Heart left ventricle (tissue), 16 donors: Measurements from ENCODE around the gene RANBP10. TPM values are rescaled to one million over a fixed set of nuclear protein-coding genes. Genes with fewer than 3 reads are reported as not detected.

Source experiments
- ATAC-seq, 4 donors: fragments of 200-7000 bp; cut with Tn5 transposase; one replicate each; pipeline ENCODE4 v1.9.1; 2020 to 2022; ENCODE audit warnings: moderate library complexity in 4 of 4, mild to moderate bottlenecking in 3 of 4, moderate number of reproducible peaks in 1 of 4
- DNase-seq, 5 donors: peaks; one replicate each; pipeline ENCODE4 v3.0.0-alpha.2; 2020
- H3K27ac ChIP-seq, 12 donors: fragments of 200-600 bp; sonication (generic) in 4 of 12; one replicate each; pipeline versions ENCODE4 v1.5.0 to v1.8.0; 2016 to 2022; ENCODE audit warnings: mild to moderate bottlenecking in 2 of 12
- H3K27me3 ChIP-seq, 9 donors: fragments of 200-600 bp; sonication (generic) in 2 of 9; one replicate each; pipeline versions ENCODE4 v1.5.1 to v1.8.0; 2016 to 2022; ENCODE audit warnings: mild to moderate bottlenecking in 3 of 9
- H3K36me3 ChIP-seq, 9 donors: fragments of 200-600 bp; sonication (generic) in 2 of 9; one replicate each; pipeline versions ENCODE4 v1.5.0 to v1.8.0; 2018 to 2022; ENCODE audit warnings: mild to moderate bottlenecking in 2 of 9
- H3K4me1 ChIP-seq, 12 donors: fragments of 200-600 bp; sonication (generic) in 4 of 12; one replicate each; pipeline versions ENCODE4 v1.5.0 to v1.8.0; 2016 to 2022; ENCODE audit warnings: mild to moderate bottlenecking in 3 of 12
- H3K4me3 ChIP-seq, 12 donors: fragments of 200-600 bp; sonication (generic) in 4 of 12; one replicate each; pipeline versions ENCODE4 v1.5.0 to v1.8.0; 2017 to 2022; ENCODE audit warnings: mild to moderate bottlenecking in 9 of 12, moderate library complexity in 4 of 12
- H3K9me3 ChIP-seq, 12 donors: fragments of 200-600 bp; sonication (generic) in 4 of 12; one replicate each; pipeline versions ENCODE4 v1.5.0 to v1.8.0; 2016 to 2022; ENCODE audit warnings: mild to moderate bottlenecking in 1 of 12
- POLR2A ChIP-seq, 2 donors: fragments of 450-650 bp; IDR thresholded peaks; one replicate each; pipeline ENCODE4 v1.6.1; 2017; ENCODE audit warnings: antibody characterized with exemption in 2 of 2, mild to moderate bottlenecking in 2 of 2, moderate library complexity in 2 of 2
- WGBS, 4 donors: extraction: QIAGEN DNeasy Blood & Tissue Kit in 2 of 4; methylation state at CpG; one replicate each; pipeline versions ENCODE4 v1.1.5 to v1.1.7; 2013 to 2018; 5-methylcytosine and 5-hydroxymethylcytosine counted together
- intact Hi-C, 10 donors: fragments of 100-400 bp; cut with DNase I; formaldehyde crosslinking; loops; one replicate each; pipeline versions ENCODE4 v1.11.1 to v1.14.2; 2022
- polyA plus RNA-seq, 2 donors: library from polyadenylated mRNA; stranded (reverse); fragments of 200-250 nt; gene quantifications; one replicate each; pipeline ENCODE4 v1.2.3, GENCODE V29; 2013
- total RNA-seq, 9 donors: library from RNA; depleted of rRNA in 2 of 9; stranded (reverse); fragments of >200 nt in 2 of 9; fragmentation: NEBNext Ultra II Directional in 3 of 9; extraction: Animal tissue kit (Norgen Biotek cat#: 25700) in 3 of 9; gene quantifications; one replicate each; pipeline versions ENCODE4 v1.1.0 to v1.2.4, GENCODE V29; 2016 to 2023
- TF ChIP-seq, protein P1 (sequence below), 12 donors: fragments of 200-600 bp; sonication (generic) in 4 of 12; IDR thresholded peaks; one replicate each; pipeline versions ENCODE4 v1.5.0 to v1.8.0; 2018 to 2022; ENCODE audit warnings: antibody characterized with exemption in 12 of 12, mild to moderate bottlenecking in 5 of 12
- donor health status: ischemic (EF 13 %, LVEDD 7.1; RV severe dilation, severe dysfunction).
- donor health status: healthy with polysubstance abuse.
- donor health status: DM: no; HTN: yes; CAD: no.
- donor health status: DM: no; HTN: no; CAD: no.
- donor health status: ischemic (EF 25% LVEDD 6.9; RV normal size, moderate dysfunction).
- donor health status: ischemic (EF 25% LVEDD 5.7; RV mildly dilated, moderate dysfunction).
- donor health status: healthy.
- donor health status: DM: yes; HTN: yes; CAD: no.
- donor health status: ischemic (EF 35%, LVEDD 5.7; RV mildly dilated, moderate dysfunction).
- donor health status: nonischemic (EF 11% LVEDD 7.7; RV severe dilation, severe dysfunction).
- donor health status: DM: yes; HTN: yes; CAD: no.
- donor health status: PGD.
- donor health status: ischemic (EF 29% LVEDD 5.4; RV normal size, mild dysfunction).
- donor health status: nonischemic (EF 23%, LVEDD 6.1; RV moderate dilation, normal function).

The RANBP10 gene
- total and polyA plus RNA-seq, 11 donors = 5.6 to 19.7 (median 11.8) TPM

DNA sequence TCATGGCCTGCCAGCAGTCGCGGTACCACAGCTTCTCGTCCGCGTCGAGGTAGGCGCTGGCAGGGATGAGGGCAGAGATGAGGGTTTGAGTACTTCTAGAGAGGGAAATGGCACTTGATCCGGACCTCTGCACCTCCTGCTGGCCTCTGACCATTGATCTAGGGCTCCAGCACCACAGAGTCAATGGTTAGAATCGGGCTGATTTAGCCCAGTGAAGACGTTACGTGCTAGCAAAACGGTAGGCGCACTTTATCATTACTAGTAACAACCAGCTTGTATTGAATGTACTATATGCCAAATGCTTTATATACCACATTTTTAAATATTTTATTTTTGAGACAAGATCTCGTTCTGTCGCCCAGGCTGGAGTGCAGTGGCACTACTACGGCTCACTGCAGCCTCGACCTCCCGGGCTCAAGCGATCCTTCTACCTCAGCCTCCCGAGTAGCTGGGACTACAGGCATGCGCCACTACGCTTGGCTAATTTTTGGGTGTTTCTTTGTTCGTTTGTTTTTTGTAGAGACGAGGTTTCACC, 855 bp upstream of the RANBP10 start:
- H3K36me3 ChIP-seq = peaks cover 0 to 27% (median 14%) of the 10 kb centered on the region in 9 donors
- peak overlapping the region; percentile 26 to 98 (median 77) for H3K4me3 ChIP-seq
- 31 to 39% (median 33%) methylated on average over 24 of the region's 24 CpGs for WGBS, 4 donors
- H3K27me3 ChIP-seq = no peaks in the 10 kb centered on the region
- H3K4me1 ChIP-seq = peaks cover 0 to 33% (median 17%) of the 10 kb centered on the region in 12 donors
- no peak for ATAC-seq
- H3K9me3 ChIP-seq = no peaks in the 10 kb centered on the region
- intact Hi-C loops = loop anchor here in 8 of 10 donors (2.0 to 10.0 kb wide), 11 partner anchors 40 to 428 kb away; partner anchors contain the start of genes CENPT (in 1 of the 8), ESRP2 (in 1 of the 8), GFOD2 (in 1 of the 8) and NUTF2 (in 1 of the 8)
- TF ChIP-seq, protein P1, sequence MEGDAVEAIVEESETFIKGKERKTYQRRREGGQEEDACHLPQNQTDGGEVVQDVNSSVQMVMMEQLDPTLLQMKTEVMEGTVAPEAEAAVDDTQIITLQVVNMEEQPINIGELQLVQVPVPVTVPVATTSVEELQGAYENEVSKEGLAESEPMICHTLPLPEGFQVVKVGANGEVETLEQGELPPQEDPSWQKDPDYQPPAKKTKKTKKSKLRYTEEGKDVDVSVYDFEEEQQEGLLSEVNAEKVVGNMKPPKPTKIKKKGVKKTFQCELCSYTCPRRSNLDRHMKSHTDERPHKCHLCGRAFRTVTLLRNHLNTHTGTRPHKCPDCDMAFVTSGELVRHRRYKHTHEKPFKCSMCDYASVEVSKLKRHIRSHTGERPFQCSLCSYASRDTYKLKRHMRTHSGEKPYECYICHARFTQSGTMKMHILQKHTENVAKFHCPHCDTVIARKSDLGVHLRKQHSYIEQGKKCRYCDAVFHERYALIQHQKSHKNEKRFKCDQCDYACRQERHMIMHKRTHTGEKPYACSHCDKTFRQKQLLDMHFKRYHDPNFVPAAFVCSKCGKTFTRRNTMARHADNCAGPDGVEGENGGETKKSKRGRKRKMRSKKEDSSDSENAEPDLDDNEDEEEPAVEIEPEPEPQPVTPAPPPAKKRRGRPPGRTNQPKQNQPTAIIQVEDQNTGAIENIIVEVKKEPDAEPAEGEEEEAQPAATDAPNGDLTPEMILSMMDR (IDR thresholded peaks at IDR 0.05) = peak in 4 of 12 donors; percentile 11 to 29 (median 23)
- no peak for TF ChIP-seq POLR2A (IDR thresholded peaks at IDR 0.05)
- peak in 1 of 5 donors; percentile 14 for DNase-seq
- peak overlapping the region in 11 of 12 donors; percentile 45 to 91 (median 60) for H3K27ac ChIP-seq

DNA sequence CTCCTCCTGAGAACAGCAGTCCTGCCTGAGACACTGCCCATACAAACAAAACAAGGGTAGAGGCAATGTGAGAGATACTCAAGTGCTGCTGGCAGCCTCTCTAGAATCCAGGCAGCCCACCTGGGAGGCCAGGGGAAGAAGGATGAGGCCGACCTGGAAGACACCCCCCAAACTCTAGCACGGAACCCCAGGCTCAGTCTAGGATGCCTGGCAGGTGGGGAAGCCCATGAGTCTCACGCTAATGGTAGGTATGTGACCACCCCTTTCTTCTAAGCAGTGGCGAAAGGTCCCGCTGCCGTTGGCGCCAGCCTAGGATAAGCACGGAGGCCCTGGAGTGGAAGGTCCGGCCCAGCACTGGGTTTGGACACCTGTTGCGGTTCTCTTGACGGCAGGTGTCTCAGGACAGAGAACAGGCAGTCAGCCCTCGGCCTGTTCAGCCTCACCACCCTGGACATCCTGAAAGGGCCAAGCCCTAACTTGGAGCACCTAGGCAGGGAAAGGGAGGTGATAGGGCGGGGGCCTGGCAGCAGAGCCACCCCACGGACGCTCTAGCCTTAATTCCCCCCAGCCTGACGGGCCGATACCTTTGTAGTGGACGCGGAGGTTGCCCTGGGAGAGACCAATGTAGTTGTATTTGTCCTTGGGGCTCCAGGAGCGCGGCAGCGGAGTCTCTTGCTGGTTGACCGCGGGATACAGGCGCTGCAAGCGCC, 487 bp downstream of the RANBP10 start:
- ATAC-seq = peak in 3 of 4 donors; percentile 1 to 18 (median 6)
- intact Hi-C loops = loop anchor here in 8 of 10 donors (2.0 to 10.0 kb wide), 11 partner anchors 41 to 429 kb away; partner anchors contain the start of genes CENPT (in 1 of the 8), ESRP2 (in 1 of the 8), GFOD2 (in 1 of the 8) and NUTF2 (in 1 of the 8)
- TF ChIP-seq POLR2A (IDR thresholded peaks at IDR 0.05) = no peak
- TF ChIP-seq, protein P1 (IDR thresholded peaks at IDR 0.05) = no peak
- H3K9me3 ChIP-seq = no peaks in the 10 kb centered on the region
- H3K36me3 ChIP-seq = peaks cover 0 to 40% (median 16%) of the 10 kb centered on the region in 9 donors
- peak overlapping the region in 11 of 12 donors; percentile 68 to 93 (median 84) for H3K27ac ChIP-seq
- H3K4me3 ChIP-seq = peak overlapping the region; percentile 62 to 98 (median 80)
- WGBS, 4 donors = 0 to 2% (median 1%) methylated on average over 12 to 26 of the region's 26 CpGs
- no peaks in the 10 kb centered on the region for H3K27me3 ChIP-seq
- peaks cover 0 to 46% (median 22%) of the 10 kb centered on the region in 12 donors for H3K4me1 ChIP-seq
- peak in 3 of 5 donors; percentile 33 to 61 (median 45) for DNase-seq

DNA sequence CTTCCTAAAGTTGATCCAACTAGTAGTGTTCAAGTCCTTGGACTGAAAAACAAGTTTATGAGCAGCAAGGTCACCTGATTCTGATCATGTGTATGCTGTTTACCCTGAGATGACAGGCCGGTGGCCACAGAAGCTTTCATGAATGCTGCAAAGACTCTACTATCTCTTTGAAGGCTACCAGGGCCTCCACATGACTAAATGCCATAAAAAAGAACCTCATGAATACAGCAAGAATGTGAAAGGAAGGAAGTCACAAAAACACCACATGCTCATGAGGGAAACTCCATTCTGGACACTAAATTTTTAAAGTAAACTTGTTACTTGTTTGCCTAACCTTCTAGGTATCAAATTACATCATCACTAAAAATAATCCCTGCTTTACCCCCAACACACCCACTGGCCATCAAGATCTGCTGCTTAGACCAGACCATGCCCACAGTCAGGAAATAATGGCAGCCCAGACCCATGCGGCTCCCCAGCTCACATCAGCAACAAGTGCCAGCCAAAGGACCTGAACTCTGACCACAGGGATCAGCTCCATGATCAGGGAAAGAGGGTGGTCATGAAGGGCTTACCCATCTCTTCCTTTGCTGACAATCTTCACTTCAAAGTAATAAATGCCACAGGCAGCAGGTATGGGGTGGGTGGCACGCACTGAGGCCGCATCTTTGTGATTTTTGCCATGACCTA, 1.4 kb downstream of the RANBP10 start:
- DNase-seq (peak in 1 of 5 donors; percentile 10), ATAC-seq (no peak)
- peaks cover 0 to 55% (median 30%) of the 10 kb centered on the region in 12 donors for H3K4me1 ChIP-seq
- peak overlapping the region in 3 of 12 donors; percentile 84 to 93 (median 91) for H3K27ac ChIP-seq
- intact Hi-C loops = loop anchor here in 8 of 10 donors (5.0 to 10.0 kb wide), 11 partner anchors 42 to 430 kb away; partner anchors contain the start of genes CENPT (in 1 of the 8), ESRP2 (in 1 of the 8), GFOD2 (in 1 of the 8) and NUTF2 (in 1 of the 8)
- H3K27me3 ChIP-seq = no peaks in the 10 kb centered on the region
- H3K4me3 ChIP-seq = peak overlapping the region in 10 of 12 donors; percentile 62 to 98 (median 77)
- peaks cover 0 to 46% (median 16%) of the 10 kb centered on the region in 9 donors for H3K36me3 ChIP-seq
- WGBS, 4 donors = 85 to 92% (median 89%) methylated on average over 4 of the region's 4 CpGs
- no peaks in the 10 kb centered on the region for H3K9me3 ChIP-seq
- TF ChIP-seq, protein P1 (IDR thresholded peaks at IDR 0.05) = no peak
- TF ChIP-seq POLR2A (IDR thresholded peaks at IDR 0.05) = no peak
